Measurements from ENCODE around the gene SUSD6. TPM values are rescaled to one million over a fixed set of nuclear protein-coding genes. Genes with fewer than 3 reads are reported as not detected.

SUSD6 gene
- total RNA-seq, 2 experiments from 2014 or later: 69.9 to 72.2 TPM

DNA sequence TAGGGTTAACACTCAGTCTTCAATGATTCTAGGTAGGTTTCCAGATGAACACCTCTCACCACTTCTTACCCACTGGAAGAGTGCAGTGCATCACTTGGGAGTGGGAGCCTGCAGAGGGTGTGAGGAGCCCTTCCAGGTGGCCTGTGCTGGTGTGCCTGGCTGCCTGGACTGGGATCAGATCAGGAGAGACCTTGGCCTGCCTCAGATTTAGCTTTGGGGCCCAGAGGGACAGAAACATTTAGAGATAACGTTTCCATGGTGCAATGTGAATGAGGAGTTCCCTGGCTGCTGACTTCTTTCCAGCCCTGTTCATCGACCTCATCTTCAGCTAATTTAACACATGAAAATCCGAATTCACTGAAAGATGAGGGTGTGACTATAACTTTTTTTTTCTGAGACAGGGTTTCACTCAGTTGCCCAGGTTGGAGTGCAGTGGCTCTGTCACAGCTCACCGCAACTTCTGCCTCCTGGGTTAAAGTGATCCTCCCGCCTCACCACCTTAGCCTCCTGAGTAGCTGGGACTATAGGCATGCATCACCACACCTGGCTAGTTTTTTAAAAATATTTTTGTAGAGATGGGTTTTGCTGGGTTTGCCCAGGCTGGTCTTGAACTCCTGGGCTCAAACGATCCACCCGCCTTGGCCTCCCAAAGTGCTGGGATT lies 53.6 kb downstream of the SUSD6 start:
- Mint-ChIP-seq H3K4me3 (no peak overlapping the region), H3K27ac (peak overlapping the region; percentile 93), H3K9me3 (no peaks in the 10 kb centered on the region), H3K36me3 (peaks cover 49% of the 10 kb centered on the region), H3K27me3 (no peaks in the 10 kb centered on the region), H3K4me1 (ENCODE audit: low read depth) (peaks cover 96% of the 10 kb centered on the region)
- intact Hi-C loops (cut with micrococcal nuclease): no loop called here
- CTCF ChIA-PET: interaction anchor here (1.7 kb wide), 1 partner anchor 9 kb away, joined by 5 read pairs; no protein-coding TSS in a partner anchor
- DNase-seq: no peak
- POLR2A ChIA-PET: interaction anchor here (0.6 to 1.6 kb wide), 2 partner anchors 20 to 53 kb away, joined by 3 to 6 read pairs; no protein-coding TSS in a partner anchor

DNA sequence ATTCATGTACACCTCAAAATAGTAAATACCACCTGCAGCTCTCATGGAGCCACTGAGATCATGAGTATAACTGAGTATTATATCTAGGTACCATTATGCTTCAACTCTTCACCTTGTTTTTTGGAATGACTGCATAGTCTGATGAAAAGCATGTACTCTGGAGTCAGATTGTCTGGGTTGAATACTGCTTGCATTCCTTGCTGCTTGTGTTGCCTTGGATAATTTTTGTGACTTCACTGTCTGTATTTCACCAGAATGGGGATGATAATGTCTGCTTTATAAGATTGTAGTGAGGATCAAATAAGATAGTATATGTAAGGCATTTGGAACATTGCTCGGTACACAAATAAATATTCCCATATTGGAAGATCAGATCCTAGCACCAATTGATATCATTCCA lies 54.2 kb downstream of the SUSD6 start:
- H3K9me3 Mint-ChIP-seq: no peaks in the 10 kb centered on the region
- CTCF ChIA-PET: interaction anchor here (0.9 to 1.7 kb wide), 2 partner anchors 9 to 62 kb away, joined by 4 to 5 read pairs; no protein-coding TSS in a partner anchor
- peak overlapping the region; percentile 93 for H3K27ac Mint-ChIP-seq
- H3K27me3 Mint-ChIP-seq: no peaks in the 10 kb centered on the region
- DNase-seq: no peak
- H3K4me3 Mint-ChIP-seq: no peak overlapping the region
- intact Hi-C loops (cut with micrococcal nuclease): loop anchor here (2.0 kb wide), 1 partner anchor 23 kb away; no protein-coding TSS in a partner anchor
- peaks cover 96% of the 10 kb centered on the region for H3K4me1 Mint-ChIP-seq (ENCODE audit: low read depth)
- H3K36me3 Mint-ChIP-seq: peaks cover 48% of the 10 kb centered on the region
- POLR2A ChIA-PET: interaction anchor here (0.6 to 1.6 kb wide), 3 partner anchors 9 to 53 kb away, joined by 3 to 6 read pairs (median 5); no protein-coding TSS in a partner anchor

DNA sequence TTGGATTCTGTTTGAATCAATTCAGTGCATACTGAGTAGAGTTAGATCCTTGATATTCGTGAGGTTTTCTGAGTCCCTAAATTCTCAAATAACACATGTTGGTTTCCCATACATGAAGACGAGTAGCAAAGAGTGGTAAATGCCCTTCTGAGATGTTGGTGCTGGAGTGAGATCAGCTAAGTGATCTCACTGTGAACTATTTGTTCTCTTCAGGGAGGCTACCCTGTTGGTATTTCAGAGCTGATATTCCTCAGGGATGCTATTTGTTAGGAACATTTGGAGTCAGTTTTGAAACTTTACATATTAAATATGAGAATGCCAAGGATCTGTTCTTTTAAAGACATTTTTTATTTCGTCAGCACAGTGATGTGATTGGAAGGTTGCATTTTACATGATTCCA lies 54.7 kb downstream of the SUSD6 start:
- intact Hi-C loops (cut with micrococcal nuclease): loop anchor here (2.0 kb wide), 1 partner anchor 23 kb away; no protein-coding TSS in a partner anchor
- POLR2A ChIA-PET: interaction anchor here (0.7 to 1.6 kb wide), 3 partner anchors 9 to 34 kb away, joined by 3 to 6 read pairs (median 5); no protein-coding TSS in a partner anchor
- Mint-ChIP-seq H3K27me3 (no peaks in the 10 kb centered on the region), H3K9me3 (no peaks in the 10 kb centered on the region), H3K36me3 (peaks cover 53% of the 10 kb centered on the region), H3K4me3 (no peak overlapping the region), H3K4me1 (ENCODE audit: low read depth) (peaks cover 96% of the 10 kb centered on the region), H3K27ac (peak overlapping the region; percentile 93)
- CTCF ChIA-PET: interaction anchor here (0.9 to 1.7 kb wide), 2 partner anchors 8 to 61 kb away, joined by 4 to 5 read pairs; no protein-coding TSS in a partner anchor
- no peak for DNase-seq

DNA sequence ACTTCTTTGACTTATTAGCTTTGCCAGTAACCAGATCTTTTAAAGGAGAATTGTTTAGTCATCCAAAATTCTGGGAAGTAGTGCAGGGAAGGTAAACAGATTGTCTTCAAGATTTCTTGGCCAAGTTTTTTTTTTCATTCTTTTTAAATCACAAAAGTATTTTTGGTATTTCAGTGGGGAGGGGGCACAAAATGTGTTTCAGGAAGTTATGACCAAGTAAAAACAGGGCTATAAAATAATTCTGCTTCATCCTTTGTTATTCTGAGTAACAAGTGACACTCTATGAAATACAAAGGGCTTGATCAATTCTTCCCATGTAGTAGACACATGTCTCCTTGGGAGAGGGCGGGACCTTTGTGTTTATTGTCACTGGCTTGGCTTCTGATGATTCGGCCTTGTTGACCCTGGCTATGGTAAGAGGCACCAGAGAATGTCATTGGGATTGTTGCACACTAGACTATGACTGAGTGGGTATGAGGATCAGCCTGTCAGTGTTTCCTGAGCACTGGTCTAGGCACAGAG lies 55.4 kb downstream of the SUSD6 start:
- Mint-ChIP-seq H3K4me1 (ENCODE audit: low read depth) (peaks cover 96% of the 10 kb centered on the region), H3K4me3 (peak overlapping the region; percentile 56), H3K27ac (peak overlapping the region; percentile 93), H3K9me3 (no peaks in the 10 kb centered on the region), H3K36me3 (peaks cover 53% of the 10 kb centered on the region), H3K27me3 (no peaks in the 10 kb centered on the region)
- DNase-seq: no peak
- intact Hi-C loops (cut with micrococcal nuclease): loop anchor here (1.0 to 2.0 kb wide), 2 partner anchors 10 to 24 kb away; no protein-coding TSS in a partner anchor
- ChIA-PET CTCF (interaction anchor here (1.4 kb wide), 1 partner anchor 54 kb away, joined by 6 read pairs; no protein-coding TSS in a partner anchor), POLR2A (interaction anchor here (0.7 to 1.7 kb wide), 3 partner anchors 8 to 35 kb away, joined by 3 to 5 read pairs (median 4); no protein-coding TSS in a partner anchor)

DNA sequence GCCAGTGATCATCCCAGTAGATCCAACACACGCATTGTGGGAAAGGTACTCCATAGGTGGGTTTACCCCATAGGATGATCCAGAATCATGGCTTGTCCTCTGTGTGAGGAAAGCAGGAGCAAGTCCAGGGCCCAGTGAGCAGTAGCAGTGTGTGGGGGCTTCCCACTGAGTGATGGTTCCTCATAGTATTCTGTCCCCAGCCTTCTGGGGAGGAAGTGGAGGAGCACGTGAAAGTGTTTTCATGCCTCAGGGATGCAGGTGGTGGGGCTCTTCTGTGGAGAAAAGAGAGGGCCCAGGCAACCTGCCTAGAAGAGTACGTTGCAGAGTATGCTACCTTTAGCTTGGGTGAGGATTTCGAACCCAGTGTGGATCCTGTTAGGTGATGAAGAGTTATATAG lies 56.5 kb downstream of the SUSD6 start:
- Mint-ChIP-seq H3K4me1 (ENCODE audit: low read depth) (peaks cover 96% of the 10 kb centered on the region), H3K27ac (peak overlapping the region; percentile 93), H3K36me3 (peaks cover 43% of the 10 kb centered on the region), H3K4me3 (peak overlapping the region; percentile 56), H3K9me3 (no peaks in the 10 kb centered on the region), H3K27me3 (no peaks in the 10 kb centered on the region)
- DNase-seq: no peak
- POLR2A ChIA-PET: interaction anchor here (0.6 to 1.7 kb wide), 5 partner anchors 17 to 51 kb away, joined by 3 to 4 read pairs (median 3); no protein-coding TSS in a partner anchor
- intact Hi-C loops (cut with micrococcal nuclease): loop anchor here (1.0 to 2.0 kb wide), 2 partner anchors 8 to 25 kb away; no protein-coding TSS in a partner anchor
- CTCF ChIA-PET: interaction anchor here (0.7 to 1.6 kb wide), 5 partner anchors 10 to 55 kb away, joined by 3 to 6 read pairs (median 3); no protein-coding TSS in a partner anchor

DNA sequence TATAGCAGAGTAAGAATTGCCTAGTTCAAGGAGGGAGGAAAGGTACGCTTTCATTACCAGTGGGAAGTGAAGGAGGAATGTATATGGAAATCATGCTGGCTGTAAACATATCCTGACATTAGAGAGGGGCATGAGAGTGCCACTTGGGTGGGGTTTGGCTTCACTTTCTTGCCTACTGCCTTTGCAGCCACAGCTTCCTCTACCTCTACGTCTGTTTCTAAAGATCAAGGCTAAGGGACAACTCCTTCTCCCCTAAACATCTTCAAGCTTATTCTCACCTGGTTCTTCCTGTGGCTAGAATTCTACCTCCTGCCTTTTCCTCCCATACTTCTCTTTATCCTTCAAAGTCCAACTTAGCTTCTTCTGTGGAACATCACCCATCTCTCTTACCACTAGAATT lies 58.0 kb downstream of the SUSD6 start:
- Mint-ChIP-seq H3K36me3 (peaks cover 39% of the 10 kb centered on the region), H3K4me3 (no peak overlapping the region), H3K9me3 (no peaks in the 10 kb centered on the region), H3K27me3 (no peaks in the 10 kb centered on the region), H3K27ac (peak overlapping the region; percentile 83), H3K4me1 (ENCODE audit: low read depth) (peaks cover 96% of the 10 kb centered on the region)
- POLR2A ChIA-PET: no interaction called here
- no peak for DNase-seq
- intact Hi-C loops (cut with micrococcal nuclease): no loop called here
- CTCF ChIA-PET: interaction anchor here (0.8 to 1.3 kb wide), 3 partner anchors 9 to 121 kb away, joined by 4 to 6 read pairs (median 5); no protein-coding TSS in a partner anchor

DNA sequence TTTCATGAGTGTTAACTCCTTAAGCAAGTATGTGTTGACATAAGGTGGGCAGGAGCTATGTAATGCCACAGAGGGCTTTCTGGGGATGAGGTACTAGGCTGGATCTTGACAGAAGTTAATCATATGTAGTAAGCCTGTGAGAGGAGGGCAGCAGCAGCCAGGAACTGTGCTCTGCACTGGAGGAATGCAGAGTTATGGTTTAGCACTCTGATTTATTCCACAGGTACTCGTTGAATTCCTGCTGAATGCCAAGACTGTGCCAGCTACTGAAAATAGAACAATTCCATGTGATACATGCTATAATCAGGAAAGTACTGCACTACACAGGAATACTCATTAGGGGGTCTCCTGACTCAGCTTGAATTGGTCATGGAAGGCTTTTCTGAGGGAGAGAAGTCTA lies 58.7 kb downstream of the SUSD6 start:
- Mint-ChIP-seq H3K27ac (peak overlapping the region; percentile 97), H3K27me3 (no peaks in the 10 kb centered on the region), H3K4me1 (ENCODE audit: low read depth) (peaks cover 96% of the 10 kb centered on the region), H3K9me3 (no peaks in the 10 kb centered on the region), H3K36me3 (peaks cover 40% of the 10 kb centered on the region), H3K4me3 (no peak overlapping the region)
- intact Hi-C loops (cut with micrococcal nuclease): no loop called here
- no peak for DNase-seq
- CTCF ChIA-PET: interaction anchor here (0.7 to 1.3 kb wide), 4 partner anchors 9 to 122 kb away, joined by 3 to 6 read pairs (median 4); no protein-coding TSS in a partner anchor
- POLR2A ChIA-PET: interaction anchor here (1.2 kb wide), 1 partner anchor 9 kb away, joined by 4 read pairs; no protein-coding TSS in a partner anchor

DNA sequence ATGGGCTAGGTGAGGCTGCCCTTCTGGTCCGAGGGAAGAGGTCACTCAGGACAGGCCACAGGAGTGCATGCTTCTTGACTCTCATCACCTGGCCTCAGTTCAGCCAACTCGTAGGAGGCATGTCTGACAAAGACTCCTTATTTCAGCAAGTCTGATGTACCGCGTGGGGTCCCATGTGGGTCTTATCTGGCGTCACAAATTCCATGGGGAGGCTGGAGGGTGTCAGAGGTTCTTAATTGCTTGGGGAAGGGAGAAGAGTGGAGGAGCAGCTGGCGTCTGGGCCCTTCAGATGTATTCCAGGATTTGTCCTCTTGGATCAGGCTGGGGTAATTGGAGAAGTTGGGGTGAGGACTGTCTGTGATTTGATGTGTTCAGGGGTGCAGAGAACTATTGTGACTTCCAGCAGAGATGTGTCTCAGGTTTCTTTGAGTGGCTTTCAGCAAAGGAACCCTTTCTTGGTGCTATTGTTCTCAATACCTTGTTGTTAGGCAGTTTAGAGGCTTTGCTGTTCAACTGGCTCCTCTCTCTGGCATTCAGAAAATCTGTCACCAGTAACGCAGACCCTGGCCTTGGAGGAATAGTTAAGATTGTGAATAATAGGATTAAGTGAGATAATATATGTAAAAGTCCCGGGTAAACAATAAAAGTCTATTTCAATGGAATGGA lies 60.1 kb downstream of the SUSD6 start:
- intact Hi-C loops (cut with micrococcal nuclease): no loop called here
- POLR2A ChIA-PET: interaction anchor here (0.6 to 1.2 kb wide), 2 partner anchors 11 to 34 kb away, joined by 3 to 4 read pairs; no protein-coding TSS in a partner anchor

DNA sequence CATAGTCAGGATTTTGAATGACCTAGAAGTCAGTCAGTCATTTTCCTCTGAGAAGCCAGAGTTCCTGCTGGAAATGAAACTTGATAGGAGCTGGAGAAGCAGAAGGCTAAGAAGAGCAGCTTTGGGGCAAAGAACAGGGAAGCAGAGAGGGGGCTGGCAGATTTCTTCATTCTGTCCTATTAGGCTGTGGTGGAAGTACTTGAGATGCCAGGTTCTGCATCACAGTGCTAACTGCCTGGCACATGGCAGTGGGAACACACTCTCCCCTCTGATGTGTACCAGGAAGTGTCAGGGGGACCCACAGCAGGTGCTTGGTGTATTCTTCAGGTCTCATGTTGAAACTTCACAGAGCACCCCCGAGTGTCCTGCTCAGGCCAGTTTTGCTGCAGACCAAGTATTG lies 61.0 kb downstream of the SUSD6 start:
- Mint-ChIP-seq H3K36me3 (peaks cover 32% of the 10 kb centered on the region), H3K27ac (peak overlapping the region; percentile 97), H3K9me3 (no peaks in the 10 kb centered on the region), H3K27me3 (no peaks in the 10 kb centered on the region), H3K4me3 (no peak overlapping the region), H3K4me1 (ENCODE audit: low read depth) (peaks cover 94% of the 10 kb centered on the region)
- no peak for DNase-seq
- intact Hi-C loops (cut with micrococcal nuclease): no loop called here
- POLR2A ChIA-PET: interaction anchor here (1.5 to 3.4 kb wide), 2 partner anchors 13 to 56 kb away, joined by 4 to 25 read pairs; no protein-coding TSS in a partner anchor
- CTCF ChIA-PET: interaction anchor here (0.8 to 3.1 kb wide), 4 partner anchors 12 to 60 kb away, joined by 3 to 26 read pairs (median 3); partner anchors contain the start of gene SUSD6

More for the DNA sequence above, 60.1 kb downstream of the SUSD6 start:
- H3K4me3 Mint-ChIP-seq: no peak overlapping the region
- no peaks in the 10 kb centered on the region for H3K27me3 Mint-ChIP-seq
- DNase-seq: no peak
- peaks cover 93% of the 10 kb centered on the region for H3K4me1 Mint-ChIP-seq (ENCODE audit: low read depth)
- H3K9me3 Mint-ChIP-seq: no peaks in the 10 kb centered on the region
- H3K27ac Mint-ChIP-seq: peak overlapping the region; percentile 97
- H3K36me3 Mint-ChIP-seq: peaks cover 32% of the 10 kb centered on the region
- CTCF ChIA-PET: interaction anchor here (0.8 kb wide), 2 partner anchors 13 to 56 kb away, joined by 3 read pairs; no protein-coding TSS in a partner anchor

DNA sequence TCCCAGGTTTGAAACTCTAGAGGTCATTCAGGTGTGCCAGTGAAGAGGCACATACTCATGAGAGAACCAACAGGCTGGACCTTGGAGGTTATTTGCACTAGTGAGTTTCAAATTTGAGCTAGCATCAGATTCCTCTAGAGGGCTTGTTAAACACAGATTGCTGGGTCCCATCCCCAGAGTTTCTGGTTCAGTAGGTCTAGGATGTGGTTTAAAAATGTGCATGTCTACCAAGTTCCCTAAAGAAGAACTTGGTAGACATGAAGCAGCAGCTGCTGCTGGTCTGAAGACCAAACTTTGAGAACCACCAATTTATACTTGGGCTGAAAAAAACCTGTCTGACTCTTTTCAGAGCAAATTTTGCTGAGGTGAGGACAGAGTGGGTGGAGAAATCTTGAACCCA lies 61.7 kb downstream of the SUSD6 start:
- CTCF ChIA-PET: interaction anchor here (0.7 to 3.1 kb wide), 9 partner anchors 8 to 68 kb away, joined by 3 to 26 read pairs (median 5); partner anchors contain the start of gene SUSD6
- Mint-ChIP-seq H3K4me3 (peak overlapping the region; percentile 61), H3K36me3 (peaks cover 30% of the 10 kb centered on the region), H3K9me3 (no peaks in the 10 kb centered on the region), H3K27ac (peak overlapping the region; percentile 97), H3K27me3 (no peaks in the 10 kb centered on the region), H3K4me1 (ENCODE audit: low read depth) (peaks cover 94% of the 10 kb centered on the region)
- intact Hi-C loops (cut with micrococcal nuclease): loop anchor here (1.0 kb wide), 1 partner anchor 14 kb away; no protein-coding TSS in a partner anchor
- DNase-seq: no peak
- POLR2A ChIA-PET: interaction anchor here (0.6 to 3.7 kb wide), 8 partner anchors 11 to 1161 kb away, joined by 3 to 33 read pairs (median 6); partner anchors contain the start of gene SUSD6
